Measurements from ENCODE around the gene MAP3K7CL. TPM values are rescaled to one million over a fixed set of nuclear protein-coding genes. Genes with fewer than 3 reads are reported as not detected.

The MAP3K7CL gene
- total RNA-seq, 6 experiments from 2014 or later = 6.2 to 11.4 (median 7.6) TPM

GRCh38 chr21:29133796-29134195 lies 3.4 kb downstream of the MAP3K7CL start:
- no peak overlapping the region for H3K27ac Mint-ChIP-seq
- no peaks in the 10 kb centered on the region; the same call in 1 of the 2 replicates for H3K9me3 Mint-ChIP-seq
- peaks cover 41% of the 10 kb centered on the region for H3K4me1 Mint-ChIP-seq (ENCODE audit: low read depth)
- no peak overlapping the region for H3K4me3 Mint-ChIP-seq
- TF ChIP-seq CTCF (IDR thresholded peaks at IDR 0.05) = no peak
- no peaks in the 10 kb centered on the region for H3K27me3 Mint-ChIP-seq (ENCODE audit: insufficient read depth)
- no peaks in the 10 kb centered on the region; the same call in none of the 2 replicates for H3K36me3 Mint-ChIP-seq (ENCODE audit: low read depth)
- no peak for DNase-seq

GRCh38 chr21:29135481-29135880 lies 5.0 kb downstream of the MAP3K7CL start:
- Mint-ChIP-seq H3K27ac (no peak overlapping the region), H3K27me3 (ENCODE audit: insufficient read depth) (no peaks in the 10 kb centered on the region), H3K9me3 (no peaks in the 10 kb centered on the region), H3K4me1 (ENCODE audit: low read depth) (peaks cover 25% of the 10 kb centered on the region), H3K4me3 (no peak overlapping the region), H3K36me3 (ENCODE audit: low read depth) (no peaks in the 10 kb centered on the region; the same call in 1 of the 2 replicates)
- TF ChIP-seq CTCF (IDR thresholded peaks at IDR 0.05) = no peak
- no peak for DNase-seq

DNA sequence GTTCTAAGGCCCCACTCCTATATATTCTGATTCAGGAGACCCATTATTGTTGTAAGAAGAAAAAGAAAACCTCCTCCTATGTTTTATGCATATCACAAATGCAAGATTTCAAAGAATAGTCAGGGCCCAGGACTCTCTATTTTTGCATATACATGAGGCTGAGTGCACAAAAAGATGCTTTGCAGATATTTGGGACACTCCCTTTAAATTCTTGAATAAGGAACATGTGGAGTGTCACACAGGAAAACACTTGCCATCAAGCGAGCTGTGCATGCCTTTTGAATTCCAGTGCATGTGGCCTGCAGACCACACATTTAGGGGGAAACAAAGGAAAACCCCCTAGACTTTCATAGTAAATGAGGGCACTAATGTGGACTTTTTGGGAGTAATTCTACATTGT lies 5.6 kb downstream of the MAP3K7CL start:
- no peaks in the 10 kb centered on the region; the same call in 1 of the 2 replicates for H3K36me3 Mint-ChIP-seq (ENCODE audit: low read depth)
- H3K4me1 Mint-ChIP-seq (ENCODE audit: low read depth) = peaks cover 19% of the 10 kb centered on the region
- no peak overlapping the region for H3K4me3 Mint-ChIP-seq

DNA sequence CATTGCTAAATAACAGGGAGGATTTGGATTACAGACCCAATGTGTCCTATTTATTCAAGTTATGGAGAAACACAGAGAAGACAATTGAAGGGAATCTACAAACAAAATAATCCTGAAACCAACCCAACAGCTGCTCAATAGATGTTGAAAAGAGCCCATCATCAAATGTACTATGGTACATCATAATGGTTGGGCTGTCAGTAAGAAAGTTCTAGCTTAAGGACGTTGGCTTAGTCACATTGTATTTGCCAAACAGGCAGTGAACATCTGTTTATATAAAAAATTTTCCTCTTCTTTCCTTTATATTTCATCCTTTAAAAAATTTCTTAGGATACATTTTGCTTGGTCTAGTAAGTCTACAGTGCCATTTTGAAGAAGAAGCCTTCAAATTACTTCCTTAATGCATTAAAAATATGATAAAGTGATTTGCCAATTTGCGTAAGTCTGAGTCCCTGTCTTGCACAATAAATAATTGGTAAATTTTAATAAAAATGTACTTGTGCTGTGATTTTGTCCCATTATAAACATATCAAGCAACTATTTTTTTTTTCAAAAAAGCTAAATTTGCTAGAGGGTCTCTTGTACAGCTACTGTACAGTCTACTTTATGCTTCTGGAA lies 14.4 kb downstream of the MAP3K7CL start:
- peak; percentile 21 for DNase-seq
- Mint-ChIP-seq H3K4me1 (ENCODE audit: low read depth) (peaks cover 60% of the 10 kb centered on the region), H3K27ac (peak overlapping the region; percentile 83), H3K36me3 (ENCODE audit: low read depth) (no peaks in the 10 kb centered on the region), H3K4me3 (peak overlapping the region; percentile 60), H3K9me3 (no peaks in the 10 kb centered on the region), H3K27me3 (ENCODE audit: insufficient read depth) (no peaks in the 10 kb centered on the region; the same call in 1 of the 2 replicates)
- no peak for TF ChIP-seq CTCF (IDR thresholded peaks at IDR 0.05)

More for the DNA sequence above, 5.6 kb downstream of the MAP3K7CL start:
- no peak for TF ChIP-seq CTCF (IDR thresholded peaks at IDR 0.05)
- Mint-ChIP-seq H3K27me3 (ENCODE audit: insufficient read depth) (no peaks in the 10 kb centered on the region), H3K9me3 (no peaks in the 10 kb centered on the region), H3K27ac (no peak overlapping the region)
- DNase-seq = no peak

DNA sequence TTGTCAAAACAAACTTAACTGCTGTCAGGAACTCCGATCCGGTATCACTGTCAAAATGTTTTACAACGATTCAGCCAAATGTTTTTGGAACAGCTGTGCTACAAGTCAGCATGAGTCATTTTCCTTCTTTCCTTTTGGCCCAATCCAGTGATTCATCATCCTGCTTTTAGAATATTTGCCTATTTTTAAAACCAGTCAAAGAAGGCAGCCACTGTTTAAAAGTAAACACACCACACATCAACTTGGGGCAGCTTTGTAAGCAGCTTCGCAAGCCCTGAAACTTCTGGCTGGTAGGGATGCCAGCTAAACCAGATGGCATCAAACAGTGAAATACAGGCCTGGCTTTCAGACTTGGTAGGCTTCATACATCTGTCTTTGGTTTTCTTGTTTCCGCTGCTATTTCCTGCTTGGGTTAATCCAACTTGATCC lies 14.9 kb downstream of the MAP3K7CL start:
- no peaks in the 10 kb centered on the region; the same call in 1 of the 2 replicates for H3K27me3 Mint-ChIP-seq (ENCODE audit: insufficient read depth)
- DNase-seq = peak; percentile 90
- no peak for TF ChIP-seq CTCF (IDR thresholded peaks at IDR 0.05)
- H3K36me3 Mint-ChIP-seq (ENCODE audit: low read depth) = no peaks in the 10 kb centered on the region
- no peaks in the 10 kb centered on the region for H3K9me3 Mint-ChIP-seq
- H3K27ac Mint-ChIP-seq = peak overlapping the region; percentile 83
- peak overlapping the region; percentile 60 for H3K4me3 Mint-ChIP-seq
- peaks cover 66% of the 10 kb centered on the region for H3K4me1 Mint-ChIP-seq (ENCODE audit: low read depth)

Data from HFFc6 (cell line).